ENCODE data around the gene CTU2.

GRCh38 chr16:88706965-88707826, 893 bp downstream of the CTU2 start:
- TF ChIP-seq CTCF (IDR thresholded peaks at IDR 0.05) (no peak), POLR2A (IDR thresholded peaks at IDR 0.05) (no peak)
